ENCODE data around the gene ATP5F1D.

DNA sequence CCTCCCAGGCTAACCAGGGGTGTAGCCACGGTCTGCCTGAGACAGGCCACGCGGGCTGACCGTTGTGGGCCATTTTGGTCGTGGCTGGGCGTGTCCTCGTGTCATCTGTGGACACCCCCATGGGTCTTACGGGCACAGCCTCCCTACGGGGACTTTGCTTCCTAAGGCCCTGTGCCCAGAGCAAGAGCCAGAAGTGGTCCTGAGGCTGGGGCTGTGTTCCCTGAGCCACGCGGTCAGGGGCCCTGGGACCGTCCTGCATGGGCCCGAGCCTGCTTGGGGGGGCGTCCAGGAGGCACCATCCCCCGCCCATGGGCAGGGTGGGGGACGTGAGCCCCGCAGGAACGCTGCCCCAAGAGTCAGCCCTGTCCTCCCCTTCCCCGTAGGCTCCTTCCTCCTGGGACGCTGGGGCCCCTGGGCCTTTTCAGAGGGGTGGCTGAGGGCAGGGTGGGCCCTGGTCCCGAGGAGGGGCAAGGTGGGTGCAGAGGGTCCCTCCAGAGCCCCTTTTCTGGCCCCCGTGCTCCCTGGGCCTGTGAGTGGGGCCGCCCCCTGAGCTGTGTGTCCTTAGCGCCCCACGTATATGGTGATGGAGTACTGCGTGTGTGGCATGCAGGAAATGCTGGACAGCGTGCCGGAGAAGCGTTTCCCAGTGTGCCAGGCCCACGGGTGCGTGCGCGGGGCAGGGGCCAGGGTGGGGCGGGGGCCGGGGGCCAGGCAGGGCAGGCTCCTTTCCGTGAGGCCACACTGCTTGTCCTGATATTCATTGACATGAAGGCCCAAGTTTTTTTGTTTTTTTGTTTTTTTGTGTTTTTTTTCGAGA lies 22.6 kb upstream of the ATP5F1D start:
- TF ChIP-seq CTCF (conservative IDR thresholded peaks at IDR 0.05; ENCODE audit: low read depth, low read length) (no peak), EZH2 (IDR thresholded peaks at IDR 0.05; ENCODE audit: low read length, unreplicated experiment) (no peak), EZH2phosphoT487 (IDR thresholded peaks at IDR 0.05; ENCODE audit: borderline replicate concordance, low read length) (no peak)

All from PC-3 (cell line).